GM23338 (cell line): ENCODE measurements around the gene OPALIN.

Source experiments
- CREB1 ChIP-seq: fragments of 250-450 bp; sonication (Bioruptor Pico); IDR thresholded peaks from 2 replicates; pipeline ENCODE4 v1.5.0; 2020; ENCODE audit warnings: low read depth, mild to moderate bottlenecking, moderate library complexity
- EZH2 ChIP-seq: fragments of 200-600 bp; sonication (generic); IDR thresholded peaks from one replicate; pipeline ENCODE4 v1.8.0; 2017; ENCODE audit warnings: antibody characterized with exemption, mild to moderate bottlenecking, low read depth; ENCODE audit not compliant: unreplicated experiment
- EZH2phosphoT487 ChIP-seq: fragments of 200-600 bp; sonication (generic); IDR thresholded peaks from one replicate; pipeline ENCODE4 v1.8.1; 2018; ENCODE audit warnings: antibody characterized with exemption; ENCODE audit not compliant: unreplicated experiment
- JUNB ChIP-seq: IDR thresholded peaks from one replicate; pipeline ENCODE4 v1.6.1; 2016; ENCODE audit warnings: antibody characterized with exemption; ENCODE audit not compliant: unreplicated experiment
- NANOG ChIP-seq: IDR thresholded peaks from 2 replicates; pipeline ENCODE4 v1.6.1; 2016; ENCODE audit warnings: antibody characterized with exemption, borderline replicate concordance
- POLR2AphosphoS5 ChIP-seq: IDR thresholded peaks from 2 replicates; pipeline ENCODE4 v1.6.1; 2016; ENCODE audit warnings: antibody characterized with exemption, low read depth
- STAT1 ChIP-seq: IDR thresholded peaks from one replicate; pipeline ENCODE4 v1.6.1; 2016; ENCODE audit warnings: antibody characterized with exemption; ENCODE audit not compliant: unreplicated experiment
- ZNF114 ChIP-seq: fragments of 250-450 bp; sonication (Bioruptor Pico); IDR thresholded peaks from 2 replicates; pipeline ENCODE4 v1.5.0; 2020; ENCODE audit warnings: mild to moderate bottlenecking, moderate library complexity
- ZNF331 ChIP-seq: fragments of 250-450 bp; sonication (Bioruptor Pico); IDR thresholded peaks from 2 replicates; pipeline ENCODE4 v1.5.0; 2020; ENCODE audit warnings: low read depth, mild to moderate bottlenecking, moderate library complexity
- TF ChIP-seq, protein P1 (sequence below), 2 experiments: fragments of 200-600 bp in 1 of 2; sonication (generic) in 1 of 2; conservative IDR thresholded peaks; 2 replicates each; pipeline versions ENCODE4 v1.5.1 to v1.6.1; 2016 to 2017; ENCODE audit warnings: antibody characterized with exemption in 2 of 2, low read depth in 2 of 2, mild to moderate bottlenecking in 2 of 2, moderate library complexity in 1 of 2
- TF ChIP-seq, protein P2 (sequence below): IDR thresholded peaks from one replicate; pipeline ENCODE4 v1.6.1; 2018; ENCODE audit warnings: antibody characterized with exemption; ENCODE audit not compliant: unreplicated experiment
- TF ChIP-seq, protein P3 (sequence below): IDR thresholded peaks from 2 replicates; pipeline ENCODE4 v1.6.1; 2016; ENCODE audit warnings: antibody characterized with exemption
- TF ChIP-seq, protein P4 (sequence below): fragments of 250-450 bp; sonication (Bioruptor Pico); IDR thresholded peaks from 2 replicates; pipeline ENCODE4 v1.5.0; 2020; ENCODE audit warnings: mild to moderate bottlenecking, moderate library complexity

DNA sequence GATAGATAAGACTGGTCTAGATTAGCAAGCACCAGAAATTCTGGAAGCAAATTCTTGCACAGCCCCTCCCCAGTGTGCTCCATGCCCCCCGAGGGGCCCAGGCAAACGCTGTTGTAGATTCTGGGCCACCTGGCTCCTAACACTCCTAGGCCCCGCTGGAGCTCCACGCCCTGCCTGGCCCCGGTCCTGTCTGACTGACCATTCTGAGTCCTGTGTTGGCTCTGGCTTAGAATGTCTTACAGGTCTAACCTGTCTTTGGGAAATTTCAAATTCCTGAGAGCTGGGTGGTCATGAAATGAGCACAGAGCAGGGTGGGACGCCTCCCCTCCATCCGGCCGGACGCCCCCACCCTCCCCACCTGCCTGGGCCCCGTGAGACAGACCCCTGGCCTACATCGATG, 12.6 kb upstream of the OPALIN start:
- TF ChIP-seq, protein P1, sequence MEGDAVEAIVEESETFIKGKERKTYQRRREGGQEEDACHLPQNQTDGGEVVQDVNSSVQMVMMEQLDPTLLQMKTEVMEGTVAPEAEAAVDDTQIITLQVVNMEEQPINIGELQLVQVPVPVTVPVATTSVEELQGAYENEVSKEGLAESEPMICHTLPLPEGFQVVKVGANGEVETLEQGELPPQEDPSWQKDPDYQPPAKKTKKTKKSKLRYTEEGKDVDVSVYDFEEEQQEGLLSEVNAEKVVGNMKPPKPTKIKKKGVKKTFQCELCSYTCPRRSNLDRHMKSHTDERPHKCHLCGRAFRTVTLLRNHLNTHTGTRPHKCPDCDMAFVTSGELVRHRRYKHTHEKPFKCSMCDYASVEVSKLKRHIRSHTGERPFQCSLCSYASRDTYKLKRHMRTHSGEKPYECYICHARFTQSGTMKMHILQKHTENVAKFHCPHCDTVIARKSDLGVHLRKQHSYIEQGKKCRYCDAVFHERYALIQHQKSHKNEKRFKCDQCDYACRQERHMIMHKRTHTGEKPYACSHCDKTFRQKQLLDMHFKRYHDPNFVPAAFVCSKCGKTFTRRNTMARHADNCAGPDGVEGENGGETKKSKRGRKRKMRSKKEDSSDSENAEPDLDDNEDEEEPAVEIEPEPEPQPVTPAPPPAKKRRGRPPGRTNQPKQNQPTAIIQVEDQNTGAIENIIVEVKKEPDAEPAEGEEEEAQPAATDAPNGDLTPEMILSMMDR (conservative IDR thresholded peaks at IDR 0.05; ENCODE audit: low read depth in 2 of 2) = no peak
- TF ChIP-seq EZH2 (no peak), STAT1 (no peak), CREB1 (CRISPR knock-in tag) (no peak), EZH2phosphoT487 (no peak), POLR2AphosphoS5 (no peak), ZNF331 (CRISPR knock-in tag) (no peak), JUNB (no peak), ZNF114 (CRISPR knock-in tag) (no peak), NANOG (no peak)
- TF ChIP-seq, protein P2, sequence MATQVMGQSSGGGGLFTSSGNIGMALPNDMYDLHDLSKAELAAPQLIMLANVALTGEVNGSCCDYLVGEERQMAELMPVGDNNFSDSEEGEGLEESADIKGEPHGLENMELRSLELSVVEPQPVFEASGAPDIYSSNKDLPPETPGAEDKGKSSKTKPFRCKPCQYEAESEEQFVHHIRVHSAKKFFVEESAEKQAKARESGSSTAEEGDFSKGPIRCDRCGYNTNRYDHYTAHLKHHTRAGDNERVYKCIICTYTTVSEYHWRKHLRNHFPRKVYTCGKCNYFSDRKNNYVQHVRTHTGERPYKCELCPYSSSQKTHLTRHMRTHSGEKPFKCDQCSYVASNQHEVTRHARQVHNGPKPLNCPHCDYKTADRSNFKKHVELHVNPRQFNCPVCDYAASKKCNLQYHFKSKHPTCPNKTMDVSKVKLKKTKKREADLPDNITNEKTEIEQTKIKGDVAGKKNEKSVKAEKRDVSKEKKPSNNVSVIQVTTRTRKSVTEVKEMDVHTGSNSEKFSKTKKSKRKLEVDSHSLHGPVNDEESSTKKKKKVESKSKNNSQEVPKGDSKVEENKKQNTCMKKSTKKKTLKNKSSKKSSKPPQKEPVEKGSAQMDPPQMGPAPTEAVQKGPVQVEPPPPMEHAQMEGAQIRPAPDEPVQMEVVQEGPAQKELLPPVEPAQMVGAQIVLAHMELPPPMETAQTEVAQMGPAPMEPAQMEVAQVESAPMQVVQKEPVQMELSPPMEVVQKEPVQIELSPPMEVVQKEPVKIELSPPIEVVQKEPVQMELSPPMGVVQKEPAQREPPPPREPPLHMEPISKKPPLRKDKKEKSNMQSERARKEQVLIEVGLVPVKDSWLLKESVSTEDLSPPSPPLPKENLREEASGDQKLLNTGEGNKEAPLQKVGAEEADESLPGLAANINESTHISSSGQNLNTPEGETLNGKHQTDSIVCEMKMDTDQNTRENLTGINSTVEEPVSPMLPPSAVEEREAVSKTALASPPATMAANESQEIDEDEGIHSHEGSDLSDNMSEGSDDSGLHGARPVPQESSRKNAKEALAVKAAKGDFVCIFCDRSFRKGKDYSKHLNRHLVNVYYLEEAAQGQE = no peak
- TF ChIP-seq, protein P3, sequence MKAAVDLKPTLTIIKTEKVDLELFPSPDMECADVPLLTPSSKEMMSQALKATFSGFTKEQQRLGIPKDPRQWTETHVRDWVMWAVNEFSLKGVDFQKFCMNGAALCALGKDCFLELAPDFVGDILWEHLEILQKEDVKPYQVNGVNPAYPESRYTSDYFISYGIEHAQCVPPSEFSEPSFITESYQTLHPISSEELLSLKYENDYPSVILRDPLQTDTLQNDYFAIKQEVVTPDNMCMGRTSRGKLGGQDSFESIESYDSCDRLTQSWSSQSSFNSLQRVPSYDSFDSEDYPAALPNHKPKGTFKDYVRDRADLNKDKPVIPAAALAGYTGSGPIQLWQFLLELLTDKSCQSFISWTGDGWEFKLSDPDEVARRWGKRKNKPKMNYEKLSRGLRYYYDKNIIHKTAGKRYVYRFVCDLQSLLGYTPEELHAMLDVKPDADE = no peak
- TF ChIP-seq, protein P4, sequence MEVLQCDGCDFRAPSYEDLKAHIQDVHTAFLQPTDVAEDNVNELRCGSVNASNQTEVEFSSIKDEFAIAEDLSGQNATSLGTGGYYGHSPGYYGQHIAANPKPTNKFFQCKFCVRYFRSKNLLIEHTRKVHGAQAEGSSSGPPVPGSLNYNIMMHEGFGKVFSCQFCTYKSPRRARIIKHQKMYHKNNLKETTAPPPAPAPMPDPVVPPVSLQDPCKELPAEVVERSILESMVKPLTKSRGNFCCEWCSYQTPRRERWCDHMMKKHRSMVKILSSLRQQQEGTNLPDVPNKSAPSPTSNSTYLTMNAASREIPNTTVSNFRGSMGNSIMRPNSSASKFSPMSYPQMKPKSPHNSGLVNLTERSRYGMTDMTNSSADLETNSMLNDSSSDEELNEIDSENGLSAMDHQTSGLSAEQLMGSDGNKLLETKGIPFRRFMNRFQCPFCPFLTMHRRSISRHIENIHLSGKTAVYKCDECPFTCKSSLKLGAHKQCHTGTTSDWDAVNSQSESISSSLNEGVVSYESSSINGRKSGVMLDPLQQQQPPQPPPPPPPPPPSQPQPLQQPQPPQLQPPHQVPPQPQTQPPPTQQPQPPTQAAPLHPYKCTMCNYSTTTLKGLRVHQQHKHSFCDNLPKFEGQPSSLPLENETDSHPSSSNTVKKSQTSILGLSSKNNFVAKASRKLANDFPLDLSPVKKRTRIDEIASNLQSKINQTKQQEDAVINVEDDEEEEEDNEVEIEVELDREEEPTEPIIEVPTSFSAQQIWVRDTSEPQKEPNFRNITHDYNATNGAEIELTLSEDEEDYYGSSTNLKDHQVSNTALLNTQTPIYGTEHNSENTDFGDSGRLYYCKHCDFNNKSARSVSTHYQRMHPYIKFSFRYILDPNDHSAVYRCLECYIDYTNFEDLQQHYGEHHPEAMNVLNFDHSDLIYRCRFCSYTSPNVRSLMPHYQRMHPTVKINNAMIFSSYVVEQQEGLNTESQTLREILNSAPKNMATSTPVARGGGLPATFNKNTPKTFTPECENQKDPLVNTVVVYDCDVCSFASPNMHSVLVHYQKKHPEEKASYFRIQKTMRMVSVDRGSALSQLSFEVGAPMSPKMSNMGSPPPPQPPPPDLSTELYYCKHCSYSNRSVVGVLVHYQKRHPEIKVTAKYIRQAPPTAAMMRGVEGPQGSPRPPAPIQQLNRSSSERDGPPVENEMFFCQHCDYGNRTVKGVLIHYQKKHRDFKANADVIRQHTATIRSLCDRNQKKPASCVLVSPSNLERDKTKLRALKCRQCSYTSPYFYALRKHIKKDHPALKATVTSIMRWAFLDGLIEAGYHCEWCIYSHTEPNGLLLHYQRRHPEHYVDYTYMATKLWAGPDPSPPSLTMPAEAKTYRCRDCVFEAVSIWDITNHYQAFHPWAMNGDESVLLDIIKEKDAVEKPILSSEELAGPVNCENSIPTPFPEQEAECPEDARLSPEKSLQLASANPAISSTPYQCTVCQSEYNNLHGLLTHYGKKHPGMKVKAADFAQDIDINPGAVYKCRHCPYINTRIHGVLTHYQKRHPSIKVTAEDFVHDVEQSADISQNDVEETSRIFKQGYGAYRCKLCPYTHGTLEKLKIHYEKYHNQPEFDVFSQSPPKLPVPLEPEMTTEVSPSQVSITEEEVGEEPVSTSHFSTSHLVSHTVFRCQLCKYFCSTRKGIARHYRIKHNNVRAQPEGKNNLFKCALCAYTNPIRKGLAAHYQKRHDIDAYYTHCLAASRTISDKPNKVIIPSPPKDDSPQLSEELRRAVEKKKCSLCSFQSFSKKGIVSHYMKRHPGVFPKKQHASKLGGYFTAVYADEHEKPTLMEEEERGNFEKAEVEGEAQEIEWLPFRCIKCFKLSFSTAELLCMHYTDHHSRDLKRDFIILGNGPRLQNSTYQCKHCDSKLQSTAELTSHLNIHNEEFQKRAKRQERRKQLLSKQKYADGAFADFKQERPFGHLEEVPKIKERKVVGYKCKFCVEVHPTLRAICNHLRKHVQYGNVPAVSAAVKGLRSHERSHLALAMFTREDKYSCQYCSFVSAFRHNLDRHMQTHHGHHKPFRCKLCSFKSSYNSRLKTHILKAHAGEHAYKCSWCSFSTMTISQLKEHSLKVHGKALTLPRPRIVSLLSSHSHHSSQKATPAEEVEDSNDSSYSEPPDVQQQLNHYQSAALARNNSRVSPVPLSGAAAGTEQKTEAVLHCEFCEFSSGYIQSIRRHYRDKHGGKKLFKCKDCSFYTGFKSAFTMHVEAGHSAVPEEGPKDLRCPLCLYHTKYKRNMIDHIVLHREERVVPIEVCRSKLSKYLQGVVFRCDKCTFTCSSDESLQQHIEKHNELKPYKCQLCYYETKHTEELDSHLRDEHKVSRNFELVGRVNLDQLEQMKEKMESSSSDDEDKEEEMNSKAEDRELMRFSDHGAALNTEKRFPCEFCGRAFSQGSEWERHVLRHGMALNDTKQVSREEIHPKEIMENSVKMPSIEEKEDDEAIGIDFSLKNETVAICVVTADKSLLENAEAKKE (CRISPR knock-in tag) = no peak
